CD1c-positive myeloid dendritic cell (primary cell): Measurements from ENCODE around the gene PRKCH.
A peak's percentile ranks its signal among the peaks of the same experiment; 100 is the strongest.

ENCODE experiments used
- DNase-seq: peaks from one replicate; pipeline ENCODE4 v3.0.0-alpha.2; 2016; ENCODE audit errors: extremely low spot score

Gene PRKCH

DNA sequence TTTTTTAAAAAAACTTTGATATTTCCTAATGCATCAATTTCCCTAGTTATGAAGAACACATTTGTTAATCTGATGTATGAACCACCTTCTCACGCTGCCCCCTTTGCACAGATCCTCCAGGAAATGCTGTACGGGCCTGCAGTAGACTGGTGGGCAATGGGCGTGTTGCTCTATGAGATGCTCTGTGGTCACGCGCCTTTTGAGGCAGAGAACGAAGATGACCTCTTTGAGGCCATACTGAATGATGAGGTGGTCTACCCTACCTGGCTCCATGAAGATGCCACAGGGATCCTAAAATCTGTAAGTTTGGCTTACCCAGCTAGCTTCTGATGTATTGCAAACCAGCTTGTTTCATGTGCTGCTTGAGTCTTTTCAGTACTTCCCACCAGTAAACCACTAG lies 208.9 kb downstream of the PRKCH start:
- no peak for DNase-seq

DNA sequence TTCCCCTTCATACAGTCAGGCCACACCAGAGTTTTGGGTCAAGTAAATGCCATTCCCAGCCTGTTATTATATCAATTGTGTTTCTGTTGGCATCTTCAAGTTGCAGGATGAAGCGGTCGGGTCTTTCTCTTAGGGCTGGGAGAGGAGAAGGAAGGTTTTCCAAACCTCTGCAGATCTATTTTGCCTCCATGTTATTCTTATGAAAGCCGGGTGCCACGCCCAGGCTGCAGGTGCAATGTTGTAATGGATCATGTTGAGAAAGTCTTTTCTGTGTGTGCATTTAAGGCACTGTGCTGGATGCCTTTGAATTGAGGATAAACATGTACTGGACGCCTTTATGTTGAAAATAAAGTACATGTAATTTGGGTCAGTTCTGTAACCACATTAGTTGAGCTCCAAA lies 209.5 kb downstream of the PRKCH start:
- no peak for DNase-seq

DNA sequence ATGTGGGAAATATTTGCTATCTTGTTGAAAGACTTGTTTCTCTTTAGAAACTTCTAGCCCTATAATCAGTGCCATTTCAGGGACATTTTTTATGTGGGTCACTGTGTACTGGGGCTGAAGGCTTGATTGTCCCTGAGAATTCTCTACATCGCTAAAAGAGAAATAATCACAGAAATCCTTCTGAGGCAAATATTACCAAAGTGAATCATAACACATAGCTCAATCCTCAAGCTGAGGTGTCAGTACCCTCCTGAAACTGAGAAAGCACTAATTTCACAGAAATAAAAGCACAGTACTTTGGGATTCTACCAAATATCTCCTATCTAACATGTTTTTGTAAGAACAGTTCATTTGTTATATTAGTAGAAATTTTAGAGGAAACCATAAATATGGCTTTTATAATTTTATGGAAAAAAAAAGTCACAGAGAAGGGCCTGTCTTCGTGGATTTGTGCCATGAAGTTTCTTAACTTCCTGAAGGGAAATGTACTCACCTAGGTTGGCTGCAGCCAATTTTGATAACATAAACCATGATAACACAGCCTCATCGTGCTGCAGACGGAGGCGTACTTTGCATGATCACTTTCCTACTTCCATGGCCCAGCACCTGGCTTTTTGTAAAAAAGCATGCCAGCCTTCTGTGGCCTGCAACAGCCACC lies 210.2 kb downstream of the PRKCH start:
- no peak for DNase-seq

DNA sequence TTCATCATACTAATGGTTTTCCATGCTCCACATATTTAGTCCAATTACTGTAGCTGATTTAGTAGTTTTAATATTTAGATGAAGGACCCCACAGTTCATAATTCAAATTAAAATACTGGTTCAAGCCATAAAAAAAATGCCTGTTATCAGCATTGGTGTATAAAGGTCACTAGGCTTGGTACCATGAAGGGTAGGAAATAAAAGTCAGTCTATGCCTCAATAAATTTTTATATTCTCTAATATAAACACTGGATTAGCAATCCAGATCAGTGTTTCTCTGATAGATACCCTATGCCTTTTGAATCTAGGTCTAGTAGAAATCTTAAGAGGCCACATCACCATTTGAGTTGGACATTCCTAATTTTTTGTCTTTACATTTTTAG lies 210.7 kb downstream of the PRKCH start:
- DNase-seq: no peak

DNA sequence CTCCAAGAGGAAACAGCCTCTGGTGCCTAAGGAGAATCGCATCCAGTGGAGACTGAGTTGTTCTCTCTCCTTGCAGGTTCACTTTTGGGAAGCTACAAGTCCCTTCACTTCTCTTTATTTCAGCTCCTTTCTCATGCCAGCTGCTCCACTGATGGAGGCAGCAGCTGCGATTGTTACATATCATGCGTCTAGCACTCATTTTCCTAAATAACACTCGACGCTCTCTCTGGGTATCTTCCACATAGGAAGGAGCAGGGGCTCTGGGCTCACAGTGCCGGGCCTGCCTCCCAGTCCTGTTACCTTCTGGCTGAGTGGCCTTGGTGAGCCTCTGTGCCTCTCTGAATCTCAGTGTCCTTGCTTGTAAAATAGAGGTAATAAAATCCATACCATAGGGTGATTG lies 211.4 kb downstream of the PRKCH start:
- DNase-seq: no peak

DNA sequence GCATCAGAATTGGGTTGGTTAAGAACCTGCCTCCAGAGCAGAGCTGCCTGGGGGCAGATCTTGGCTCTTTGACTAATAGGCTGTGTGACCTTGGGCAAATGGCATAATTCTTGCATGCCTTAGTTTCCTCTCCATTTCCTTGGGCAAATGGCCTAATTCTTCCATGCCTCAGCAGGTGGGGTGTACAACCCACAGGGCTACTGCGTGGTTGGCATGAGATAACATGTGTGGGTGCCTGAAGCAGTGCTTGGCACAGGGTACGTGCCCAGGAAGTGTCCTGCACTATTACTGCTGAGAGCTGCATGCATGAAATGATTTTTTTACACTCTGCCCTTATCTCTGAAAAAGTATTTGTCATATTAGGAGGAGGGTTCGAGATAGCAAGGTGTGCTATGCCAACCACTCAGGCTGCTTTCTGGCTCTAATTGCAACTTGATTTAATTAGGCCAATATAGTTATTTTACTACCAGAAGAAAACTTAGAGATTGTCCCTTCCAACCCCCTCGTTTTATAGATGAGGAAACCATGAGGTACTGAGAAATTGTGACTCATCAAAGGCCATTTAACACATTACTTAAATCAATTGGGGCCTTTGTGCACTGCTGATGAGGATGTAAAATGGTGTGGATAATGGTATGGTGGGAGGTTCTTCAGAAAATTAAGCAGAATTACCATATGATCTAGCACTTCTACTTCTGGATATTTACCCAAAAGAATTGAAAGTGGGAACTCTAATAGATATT lies 212.3 kb downstream of the PRKCH start:
- peak; percentile 55 for DNase-seq

DNA sequence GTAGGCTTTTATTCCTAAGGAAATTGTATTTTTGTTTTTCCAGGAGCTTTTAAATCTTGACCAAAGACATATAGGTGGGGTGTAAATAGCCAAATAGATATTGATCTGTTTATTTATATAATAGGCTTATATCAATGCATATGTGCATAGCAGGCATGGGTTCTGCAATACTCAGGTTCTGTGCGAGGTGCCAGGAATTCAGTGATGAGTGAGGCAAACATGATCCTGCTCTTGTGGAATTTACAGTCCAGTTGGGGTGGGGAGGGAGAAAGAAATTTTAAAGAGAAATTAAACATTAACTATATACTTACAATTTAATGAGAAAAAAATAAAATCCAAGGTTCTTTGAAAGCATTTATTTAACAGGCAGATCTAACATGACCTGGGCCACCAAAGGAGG lies 213.7 kb downstream of the PRKCH start:
- DNase-seq: no peak

DNA sequence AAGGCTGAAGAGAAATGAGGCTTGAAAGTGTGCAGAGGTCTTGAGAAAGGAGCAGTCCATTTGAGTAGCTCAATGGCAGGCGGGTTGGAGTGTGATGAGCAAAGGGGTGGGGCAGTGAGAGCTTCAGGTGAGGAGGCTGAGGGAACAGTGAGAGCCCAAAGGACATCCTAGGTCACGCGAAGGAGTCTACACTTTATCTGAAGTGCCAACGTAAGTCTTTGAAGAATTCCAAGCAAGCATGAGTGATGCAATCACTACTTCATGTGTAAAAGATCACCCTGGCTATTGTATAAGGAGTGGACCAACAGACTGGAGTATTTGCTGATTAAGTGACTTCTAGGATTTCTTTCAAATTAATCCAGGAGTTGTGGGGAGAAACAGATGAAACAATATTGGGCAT lies 214.1 kb downstream of the PRKCH start:
- DNase-seq: no peak

DNA sequence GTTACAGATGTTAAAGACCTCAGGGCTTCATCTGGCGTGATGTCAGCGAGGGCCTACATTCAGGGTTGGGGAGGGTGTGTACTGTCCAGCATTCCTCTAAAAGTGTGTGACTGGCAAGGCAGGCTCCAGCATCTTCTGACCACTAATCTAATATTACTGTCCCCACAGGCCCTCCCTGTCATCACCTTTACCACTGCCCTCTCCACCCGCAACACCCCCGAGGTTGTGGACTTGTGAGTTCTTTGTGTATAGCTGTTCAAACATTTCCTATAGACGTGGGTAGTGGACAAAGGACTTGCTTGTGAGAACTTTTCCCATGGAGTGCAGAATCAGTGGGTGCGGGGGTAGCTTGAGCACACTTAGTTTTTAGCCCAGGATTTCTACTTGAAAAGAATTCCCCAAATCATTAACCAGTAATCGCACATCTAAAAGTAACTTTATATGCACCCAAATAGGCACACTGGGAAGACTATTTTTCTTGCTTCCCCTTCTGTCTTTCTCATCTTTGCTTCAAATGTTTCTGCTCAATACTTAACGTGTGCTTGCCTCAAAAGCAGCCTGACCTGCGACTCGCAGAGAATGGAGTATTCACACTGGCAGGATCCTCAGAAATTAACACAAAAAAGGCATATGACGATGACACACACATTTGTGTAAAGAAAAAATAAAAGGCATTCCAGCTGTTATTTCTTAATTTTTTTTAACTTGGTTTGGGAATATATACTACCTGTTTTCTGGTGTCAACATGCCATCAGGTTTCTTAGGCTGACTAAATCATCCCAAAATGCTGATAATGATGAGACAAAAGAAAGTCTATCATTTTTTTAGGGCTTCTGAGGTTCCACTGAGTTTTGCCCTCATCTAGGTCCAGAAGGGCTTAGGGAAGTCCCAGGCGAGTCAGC lies 215.5 kb downstream of the PRKCH start:
- no peak for DNase-seq

DNA sequence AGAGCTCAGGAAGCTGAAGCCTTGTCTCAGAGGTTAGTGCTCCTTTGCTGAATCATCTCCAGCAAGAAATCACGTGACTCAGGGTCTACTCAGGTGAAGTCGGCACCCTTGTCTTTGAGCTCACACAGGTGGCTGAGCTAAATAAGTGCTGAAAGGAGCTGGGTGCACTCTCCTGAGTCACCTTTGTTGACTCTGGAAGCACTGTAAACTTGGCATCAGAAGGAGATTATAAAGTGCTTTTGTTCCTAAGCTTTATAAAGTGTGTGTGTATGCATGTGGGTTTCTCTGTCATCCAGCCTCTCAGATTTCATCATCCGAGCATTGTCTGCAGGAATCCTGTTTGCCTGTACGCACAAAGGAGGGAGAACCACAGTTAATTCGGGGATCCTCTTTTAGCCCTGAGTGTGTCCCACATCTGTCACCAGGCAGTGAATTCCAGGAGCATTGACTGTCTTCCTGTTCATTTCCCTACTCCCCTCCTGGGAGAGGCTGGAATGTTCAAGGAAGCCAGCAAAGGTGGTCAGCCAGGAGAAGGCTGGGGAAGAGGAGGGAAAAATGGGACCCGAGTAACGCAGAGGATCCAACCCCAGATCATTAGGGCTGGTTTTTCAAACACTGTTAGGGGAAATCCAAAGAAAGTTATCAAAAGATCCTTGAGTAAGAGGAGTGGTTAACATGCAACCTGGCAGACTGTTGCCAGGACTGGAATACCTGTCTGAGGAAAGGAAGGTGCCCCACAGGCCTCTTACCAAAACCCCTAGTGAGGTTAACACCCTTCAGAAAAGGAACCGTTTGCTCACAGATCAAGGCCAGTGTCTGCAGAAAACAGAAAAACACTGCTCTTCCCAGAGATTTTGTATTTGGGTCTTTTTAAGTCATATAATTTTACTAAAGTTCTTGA lies 216.4 kb downstream of the PRKCH start:
- DNase-seq: no peak

DNA sequence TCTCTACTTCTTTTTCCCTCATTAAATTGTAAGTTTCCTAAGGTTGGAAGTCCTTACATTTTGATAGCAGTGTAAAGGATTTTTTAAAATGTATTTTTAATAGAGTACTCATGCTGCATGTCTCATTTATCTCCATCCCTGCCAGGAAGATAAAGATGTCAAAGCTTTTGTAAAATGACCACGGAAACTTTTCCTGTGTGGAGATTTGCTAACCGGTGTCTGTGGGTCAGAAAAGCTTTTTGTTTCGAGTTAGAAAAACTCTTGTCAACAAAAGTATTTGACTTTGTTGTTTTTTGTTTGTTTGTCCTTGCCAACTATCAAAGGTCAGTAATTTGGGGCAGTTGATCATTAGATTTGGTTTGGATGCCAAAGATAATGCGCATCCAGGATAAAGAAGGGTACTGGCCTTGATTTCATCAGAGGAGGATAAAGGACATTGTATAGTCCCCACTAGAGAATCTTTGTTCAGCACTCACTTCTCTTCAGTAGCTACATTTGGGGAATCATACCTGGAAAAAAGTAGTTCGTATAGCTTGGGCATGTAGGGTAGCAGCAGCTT lies 217.2 kb downstream of the PRKCH start:
- DNase-seq: no peak

DNA sequence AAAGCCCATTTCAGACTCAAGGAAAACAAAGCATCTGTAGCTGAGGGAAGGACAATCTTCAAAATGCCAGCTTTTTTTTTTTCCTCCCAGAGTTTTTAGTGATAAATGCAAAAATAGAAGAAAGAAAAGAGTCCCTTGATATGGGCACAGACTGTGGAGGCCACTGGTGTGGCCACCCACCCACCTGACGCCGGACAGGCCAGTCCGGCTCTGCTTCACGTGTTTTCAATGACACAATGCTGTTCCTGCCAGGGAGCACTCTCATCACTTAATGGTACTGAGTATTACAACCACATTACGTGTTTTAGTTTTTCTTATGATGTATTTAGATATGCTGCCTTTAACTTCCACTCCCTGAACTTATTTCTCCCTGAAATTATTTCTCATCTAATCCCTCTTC lies 218.3 kb downstream of the PRKCH start:
- DNase-seq: no peak

DNA sequence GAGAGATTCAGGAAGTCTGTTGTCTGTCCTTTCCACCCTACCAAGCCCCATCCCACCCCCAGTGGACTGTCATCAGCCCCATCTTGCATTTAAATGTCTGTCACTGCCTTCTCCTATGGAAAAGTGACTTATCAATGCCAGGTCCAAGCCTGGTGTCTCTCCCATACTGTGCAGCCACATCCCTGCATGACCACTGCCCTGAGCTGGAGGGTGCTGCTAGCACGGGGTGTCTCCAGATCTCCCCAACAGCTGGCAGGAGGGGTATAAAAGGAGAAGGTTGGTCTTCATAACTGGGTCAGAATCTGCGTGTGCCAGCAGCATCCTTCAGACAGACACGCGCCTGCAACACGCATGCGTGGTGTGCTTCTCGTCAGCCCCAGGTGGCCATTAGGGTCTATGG lies 219.6 kb downstream of the PRKCH start:
- DNase-seq: no peak

DNA sequence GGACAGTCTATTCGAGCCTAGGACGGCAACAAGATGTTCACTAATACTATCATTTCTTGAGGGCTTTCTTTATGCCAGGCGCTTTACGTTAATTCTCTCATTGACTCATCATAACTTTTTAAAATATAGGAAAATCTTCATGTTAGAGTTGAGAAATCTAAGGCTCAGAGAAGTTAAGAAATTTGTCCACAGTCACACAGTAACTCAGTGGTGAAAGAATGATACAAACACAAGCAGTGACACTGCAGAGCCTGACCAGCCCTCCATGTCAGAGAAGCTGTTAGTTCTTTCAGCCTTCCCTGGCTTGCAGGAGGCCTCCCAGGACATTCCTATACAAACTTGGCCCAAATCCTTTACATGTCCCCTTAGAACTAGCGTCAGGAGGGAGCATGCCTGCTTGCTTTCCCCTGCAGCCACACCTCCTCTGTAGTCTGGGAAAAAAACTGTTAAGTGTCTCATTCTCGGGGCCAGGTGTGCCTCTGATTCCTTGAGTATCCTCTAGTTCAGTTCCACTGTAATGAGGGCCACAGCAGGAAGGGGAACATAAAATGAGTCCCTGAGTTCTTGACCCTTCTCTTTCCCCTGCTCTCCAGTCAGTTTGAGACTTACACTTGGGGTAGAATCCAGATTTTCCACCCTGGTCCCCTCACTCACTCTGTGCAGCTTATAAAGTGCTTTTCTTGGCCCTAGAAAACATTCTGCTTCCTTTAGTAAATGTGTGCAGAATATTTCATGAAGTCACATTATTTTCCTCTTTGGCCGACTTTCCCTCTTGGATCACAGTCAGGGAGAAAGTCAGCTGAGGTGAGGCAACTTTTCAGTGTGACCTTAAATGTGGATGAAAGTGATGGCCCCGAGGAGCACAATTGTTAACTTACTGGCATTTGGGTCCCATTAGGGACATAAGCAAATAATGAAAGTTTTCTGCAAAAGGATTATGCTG lies 221.7 kb downstream of the PRKCH start:
- DNase-seq: no peak

DNA sequence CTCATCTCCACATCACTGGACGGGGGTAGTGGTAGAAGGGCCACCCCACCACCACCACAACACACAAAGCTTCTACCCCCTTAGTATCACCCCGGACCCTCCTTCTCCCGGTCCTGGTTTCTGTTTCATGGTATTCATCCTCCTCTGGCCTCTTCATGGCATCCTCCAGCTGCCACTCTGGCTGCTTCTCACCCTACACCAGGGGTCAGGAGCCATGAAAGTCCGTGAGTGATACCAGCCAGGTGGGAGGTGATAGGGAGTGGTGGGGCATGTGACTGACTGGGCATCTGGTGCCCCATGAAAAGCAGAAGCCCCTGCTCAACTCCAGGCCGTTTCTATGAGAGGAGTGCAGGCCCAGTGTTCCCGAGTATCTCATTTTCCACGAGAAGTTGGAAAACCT lies 222.6 kb downstream of the PRKCH start:
- DNase-seq: no peak

DNA sequence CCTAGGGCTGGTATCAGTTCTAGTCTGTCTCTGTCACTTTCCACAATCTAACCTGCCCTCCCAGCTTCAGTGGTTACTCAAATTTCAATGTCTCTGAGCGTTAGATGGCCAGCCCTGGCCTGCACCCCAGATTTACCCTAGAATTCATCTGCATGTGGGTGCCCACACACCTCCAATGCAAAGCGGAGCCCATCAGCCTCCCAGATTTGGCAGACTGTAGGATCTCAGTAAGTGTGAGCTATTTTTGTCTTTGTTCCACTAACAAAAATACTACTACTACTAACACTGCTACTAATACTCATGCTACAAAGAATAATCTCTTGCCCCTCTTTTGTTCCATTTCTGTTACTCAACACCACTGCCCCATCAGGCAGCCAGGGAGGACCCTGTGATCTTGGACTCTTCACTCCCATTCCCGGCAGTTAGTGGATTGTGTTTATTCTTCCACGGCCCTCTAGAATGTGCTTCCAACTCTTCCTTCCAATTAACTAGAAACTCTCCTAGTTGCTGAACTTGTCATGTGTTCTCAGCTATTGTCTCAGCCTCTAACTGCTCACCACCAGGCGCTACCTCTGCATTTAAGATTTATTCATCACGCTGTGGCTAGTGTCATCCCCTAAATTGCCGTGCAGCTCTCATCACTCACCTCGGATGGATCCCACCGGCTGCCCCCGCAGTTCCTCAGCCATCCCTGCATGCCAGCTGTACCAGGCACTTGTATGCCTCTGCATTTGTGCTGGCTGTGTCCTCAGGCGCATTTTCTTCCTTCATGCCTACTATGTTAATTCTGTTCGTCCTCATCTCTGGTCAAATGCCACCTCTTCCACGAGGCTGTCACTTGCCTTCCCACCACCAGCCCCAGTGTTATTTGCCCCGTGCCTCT lies 223.3 kb downstream of the PRKCH start:
- DNase-seq: no peak

DNA sequence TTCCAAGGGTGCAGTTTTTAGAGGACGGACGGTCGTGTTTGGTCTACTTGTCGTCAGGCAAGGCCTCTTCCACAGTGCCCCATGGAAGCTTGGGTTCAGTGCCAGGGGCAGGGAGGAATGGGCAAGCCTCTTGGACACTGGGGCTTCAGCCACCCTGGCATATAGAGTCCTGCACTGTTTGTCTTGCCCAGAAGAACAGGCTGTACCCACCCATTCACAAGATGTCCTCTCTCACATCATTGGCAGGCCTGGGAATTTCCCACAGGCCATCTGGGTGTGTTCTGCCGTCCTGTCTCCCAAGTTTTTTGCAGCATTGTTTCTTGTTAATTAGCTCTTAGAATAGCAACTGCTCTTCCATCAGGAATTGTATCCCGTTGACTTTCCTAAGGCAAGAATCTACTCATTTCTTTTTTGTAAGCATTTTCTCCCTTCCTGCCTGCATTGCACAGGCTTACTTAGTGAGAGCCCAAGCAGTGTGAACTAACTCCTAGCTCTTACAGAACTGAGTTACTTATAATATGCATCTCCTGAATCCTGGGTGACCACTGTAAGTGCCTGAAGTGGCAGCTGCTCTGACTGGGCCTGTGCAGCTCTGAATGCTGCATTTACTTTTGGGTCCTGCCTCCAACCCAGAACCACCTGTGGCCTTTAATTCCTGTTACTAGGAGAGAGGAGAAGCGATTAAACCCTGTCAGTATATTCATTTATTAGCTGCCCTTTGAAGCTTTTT lies 224.5 kb downstream of the PRKCH start:
- DNase-seq: no peak
